ENCODE measurements around the gene GDF11. TPM values are rescaled to one million over a fixed set of nuclear protein-coding genes. Genes with fewer than 3 reads are reported as not detected.

Gene GDF11
- total and polyA plus RNA-seq, 2 of the 4 experiments (the other 2 are of a cell fraction) = 2.7 to 12.9 TPM

- no peak overlapping the region for H2BK120ac ChIP-seq (ENCODE audit: low read depth, low read length)
- DNase-seq (no peak), ATAC-seq (ENCODE audit: low read depth) (no peak)
- H3K4me2 ChIP-seq (ENCODE audit: low read depth, low read length) = no peak overlapping the region
- no peak overlapping the region for H2AFZ ChIP-seq (replicated peaks; ENCODE audit: low read length, poor library complexity)
- no peak overlapping the region for H2AK5ac ChIP-seq (ENCODE audit: low read depth, low read length)
- CTCF ChIA-PET = interaction anchor here (0.6 kb wide), 1 partner anchor 389 kb away, joined by 3 read pairs; no protein-coding TSS in a partner anchor
- no peak overlapping the region for H2AK9ac ChIP-seq (replicated peaks; ENCODE audit: low read depth, low read length, poor library complexity)
- H3K79me1 ChIP-seq (ENCODE audit: low read depth in 1 of 2, low read length in 2 of 2) = peaks cover 0 to 44% of the 10 kb centered on the region in 2 experiments; a peak in 2 of 4 replicates
- no peak overlapping the region for H2BK15ac ChIP-seq (ENCODE audit: low read depth, low read length)
- H3K9ac ChIP-seq (ENCODE audit: low read depth, low read length) = no peak overlapping the region
- H4K20me1 ChIP-seq (ENCODE audit: insufficient read depth, low read length) = peaks cover 9% of the 10 kb centered on the region; the same call in 1 of the 2 replicates
- no peak overlapping the region for H4K5ac ChIP-seq (ENCODE audit: low read depth, low read length)
- no peak overlapping the region for H3K27ac ChIP-seq (ENCODE audit: insufficient read depth, low read length)
- in situ Hi-C loops (cut with MboI; ENCODE audit: low sequenced_read_pairs) (no loop called here), intact Hi-C loops (cut with micrococcal nuclease) (no loop called here), dilution Hi-C loops (cut with HindIII; ENCODE audit: low sequenced_read_pairs, unreplicated experiment) (no loop called here)
- H3K9me3 ChIP-seq (ENCODE audit: control insufficient read depth, insufficient read depth, low read length) = no peaks in the 10 kb centered on the region
- no peak overlapping the region for H3K4me3 ChIP-seq (ENCODE audit: insufficient read depth, low read depth, low read length)
- TF ChIP-seq CHD1 (IDR thresholded peaks at IDR 0.05; ENCODE audit: low read depth, low read length) (no peak), BHLHE40 (IDR thresholded peaks at IDR 0.05; ENCODE audit: low read depth, low read length) (no peak), MAZ (IDR thresholded peaks at IDR 0.05; ENCODE audit: borderline replicate concordance, low read depth, low read length) (no peak), FOS (IDR thresholded peaks at IDR 0.05; ENCODE audit: low read depth, low read length) (no peak), CTCF (conservative IDR thresholded peaks at IDR 0.05; ENCODE audit: low read depth, low read length) (no peak), SMC3 (IDR thresholded peaks at IDR 0.05; ENCODE audit: low read depth, low read length) (no peak), USF2 (IDR thresholded peaks at IDR 0.05; ENCODE audit: low read depth, low read length) (no peak), MXI1 (IDR thresholded peaks at IDR 0.05; ENCODE audit: borderline replicate concordance, low read depth, low read length) (no peak), NFE2L2 (IDR thresholded peaks at IDR 0.05; ENCODE audit: low read depth, low read length) (no peak)
- no peak overlapping the region for H2BK5ac ChIP-seq (ENCODE audit: low read depth, low read length, poor library complexity, severe bottlenecking)
- H3K56ac ChIP-seq (ENCODE audit: extremely low read depth, insufficient read depth, low read length) = no peak overlapping the region
- H3K27me3 ChIP-seq (ENCODE audit: control insufficient read depth, insufficient read depth, low read length) = no peaks in the 10 kb centered on the region
- 0 out of 2 replicates have a peak, but pooled peaks cover 3% of the 10 kb centered on the region for H3K9me1 ChIP-seq (ENCODE audit: insufficient read depth, low read length)
- no peak overlapping the region for H3K23ac ChIP-seq (ENCODE audit: low read depth, low read length)
- no peak overlapping the region for H3K14ac ChIP-seq (replicated peaks; ENCODE audit: low read depth, low read length)
- no peak overlapping the region for H3K18ac ChIP-seq (ENCODE audit: low read depth, low read length)
- BruUV-seq (replicated peaks) = no TSS peak
- H3K36me3 ChIP-seq (ENCODE audit: control insufficient read depth, insufficient read depth, low read length) = no peaks in the 10 kb centered on the region
- POLR2A ChIA-PET (ENCODE audit: unreplicated experiment) = no interaction called here
- WGBS, 2 experiments (ENCODE audit: extremely low coverage in 2 of 2, insufficient read length in 1 of 2) = 50% methylated on average over 1 of the region's 2 CpGs; no CpG with 5 or more reads in 1 of the 2 experiments
- H4K8ac ChIP-seq (ENCODE audit: low read depth in 2 of 2, low read length in 2 of 2) = no peak overlapping the region
- no peak overlapping the region for H4K91ac ChIP-seq (ENCODE audit: insufficient read depth, low read depth, low read length)
- H2BK20ac ChIP-seq (ENCODE audit: low read depth, low read length) = no peak overlapping the region
- H3K4ac ChIP-seq (ENCODE audit: low read depth, low read length) = no peak overlapping the region
- peaks cover 8% of the 10 kb centered on the region for H3K4me1 ChIP-seq (ENCODE audit: control insufficient read depth, insufficient read depth, low read length)
These were observed 9.1 kb upstream of the GDF11 start for GRCh38 chr12:55733858-55734257.

Measured in IMR-90 (cell line).